HEK293 (cell line): Measurements from ENCODE around the gene DRD1.

Experiments used
- CTCF ChIA-PET: fragments of 350-600 bp; formaldehyde crosslinking; extraction: SDS; loops from one replicate; lab custom pipeline; 2021; ENCODE audit warnings: antibody characterized with exemption; lab: Yijun Ruan, JAX
- POLR2A ChIA-PET: fragments of 300-600 bp; formaldehyde crosslinking; extraction: SDS; loops from one replicate; lab custom pipeline; 2020; ENCODE audit warnings: antibody characterized with exemption, inconsistent platforms; lab: Yijun Ruan, JAX
- H3K27ac ChIP-seq: fragments of 200-500 bp; sonication (Bioruptor generic); 2 replicates; pipeline ENCODE4 v1.5.1; 2014; ENCODE audit warnings: low read depth, low read length, control low read depth, inconsistent platforms; ENCODE audit errors: extremely low read depth
- H3K36me3 ChIP-seq, 2 experiments: fragments of 200-500 bp in 1 of 2; sonication (Bioruptor generic) in 1 of 2; 1 replicate in 1 of 2; 2 replicates in 1 of 2; pipeline ENCODE4 v1.5.1; 2014 to 2017; ENCODE audit warnings: inconsistent platforms in 2 of 2, low read length in 2 of 2; ENCODE audit not compliant: control insufficient read depth in 2 of 2, insufficient read depth in 1 of 2
- H3K4me1 ChIP-seq: fragments of 200-500 bp; sonication (Bioruptor generic); 2 replicates; pipeline ENCODE4 v1.5.1; 2014; ENCODE audit warnings: mild to moderate bottlenecking, low read length, inconsistent platforms; ENCODE audit not compliant: control insufficient read depth, insufficient read depth
- H3K4me3 ChIP-seq: 2 replicates; pipeline ENCODE4 v1.5.1; 2011; ENCODE audit warnings: low read depth, mild to moderate bottlenecking, control low read depth, low read length, moderate library complexity
- H3K9me3 ChIP-seq: fragments of 200-500 bp; sonication (Bioruptor generic); 2 replicates; pipeline ENCODE4 v1.5.1; 2014; ENCODE audit warnings: low read depth, low read length, inconsistent platforms; ENCODE audit not compliant: control insufficient read depth, insufficient read depth
- GLI4 ChIP-seq: fragments of 450-650 bp; formaldehyde crosslinking; IDR thresholded peaks from 2 replicates; pipeline ENCODE4 v1.5.1; 2016; ENCODE audit warnings: missing biosample characterization, missing genetic modification characterization
- HOXC10 ChIP-seq: sonication (generic); formaldehyde crosslinking; IDR thresholded peaks from 2 replicates; pipeline ENCODE4 v1.8.1; 2023; ENCODE audit warnings: mild to moderate bottlenecking, missing genetic modification reagents
- KLF10 ChIP-seq: fragments of 450-650 bp; IDR thresholded peaks from 2 replicates; pipeline ENCODE4 v1.5.1; 2018; ENCODE audit warnings: missing biosample characterization, mild to moderate bottlenecking, missing genetic modification characterization
- PRDM1 ChIP-seq: fragments of 450-650 bp; formaldehyde crosslinking; IDR thresholded peaks from 2 replicates; pipeline ENCODE4; 2016; ENCODE audit warnings: missing biosample characterization, missing genetic modification characterization
- SCRT1 ChIP-seq: fragments of 450-650 bp; formaldehyde crosslinking; IDR thresholded peaks from 2 replicates; pipeline ENCODE4 v1.5.1; 2016; ENCODE audit warnings: missing biosample characterization, missing genetic modification characterization, borderline replicate concordance
- ZNF16 ChIP-seq: fragments of 450-650 bp; formaldehyde crosslinking; IDR thresholded peaks from 2 replicates; pipeline ENCODE4 v1.5.1; 2016; ENCODE audit warnings: low read depth, missing biosample characterization, missing genetic modification characterization
- ZNF23 ChIP-seq: fragments of 450-650 bp; formaldehyde crosslinking; IDR thresholded peaks from 2 replicates; pipeline ENCODE4 v1.5.1; 2016; ENCODE audit warnings: missing biosample characterization, missing genetic modification characterization, borderline replicate concordance
- ZNF292 ChIP-seq: fragments of 450-650 bp; formaldehyde crosslinking; IDR thresholded peaks from 2 replicates; pipeline ENCODE4 v1.5.1; 2016; ENCODE audit warnings: low read depth, missing biosample characterization, missing genetic modification characterization, borderline replicate concordance
- ZNF335 ChIP-seq: fragments of 450-650 bp; formaldehyde crosslinking; conservative IDR thresholded peaks from 2 replicates; pipeline ENCODE4 v1.5.1; 2016; ENCODE audit warnings: missing biosample characterization, missing genetic modification characterization
- ZNF391 ChIP-seq: fragments of 450-650 bp; formaldehyde crosslinking; IDR thresholded peaks from 2 replicates; pipeline ENCODE4 v1.5.1; 2016; ENCODE audit warnings: low read depth, missing biosample characterization, missing genetic modification characterization, borderline replicate concordance
- ZNF394 ChIP-seq: fragments of 450-650 bp; formaldehyde crosslinking; IDR thresholded peaks from 2 replicates; pipeline ENCODE4 v1.5.1; 2016; ENCODE audit warnings: missing biosample characterization, missing genetic modification characterization, mild to moderate bottlenecking, moderate library complexity, borderline replicate concordance
- ZNF596 ChIP-seq: fragments of 450-650 bp; IDR thresholded peaks from 2 replicates; pipeline ENCODE4 v1.5.0; 2018; ENCODE audit warnings: missing biosample characterization, mild to moderate bottlenecking, missing genetic modification characterization, moderate library complexity
- ZNF701 ChIP-seq: fragments of 450-650 bp; formaldehyde crosslinking; IDR thresholded peaks from 2 replicates; pipeline ENCODE4 v1.5.1; 2016; ENCODE audit warnings: missing biosample characterization, missing genetic modification characterization
- ZNF707 ChIP-seq: fragments of 450-650 bp; formaldehyde crosslinking; IDR thresholded peaks from 2 replicates; pipeline ENCODE4 v1.5.1; 2016; ENCODE audit warnings: missing biosample characterization, missing genetic modification characterization
- ZNF747 ChIP-seq: fragments of 450-650 bp; formaldehyde crosslinking; IDR thresholded peaks from 2 replicates; pipeline ENCODE4 v1.5.1; 2016; ENCODE audit warnings: missing biosample characterization, missing genetic modification characterization
- ZNF843 ChIP-seq: fragments of 450-650 bp; formaldehyde crosslinking; IDR thresholded peaks from 2 replicates; pipeline ENCODE4 v1.5.1; 2016; ENCODE audit warnings: missing biosample characterization, missing genetic modification characterization
- TF ChIP-seq, protein P1 (sequence below): fragments of 450-650 bp; formaldehyde crosslinking; IDR thresholded peaks from 2 replicates; pipeline ENCODE4 v1.5.1; 2016; ENCODE audit warnings: missing biosample characterization, missing genetic modification characterization, borderline replicate concordance
- TF ChIP-seq, protein P2 (sequence below): fragments of 450-650 bp; formaldehyde crosslinking; IDR thresholded peaks from 2 replicates; pipeline ENCODE4 v1.5.1; 2017; ENCODE audit warnings: missing biosample characterization, missing genetic modification characterization
- TF ChIP-seq, protein P3 (sequence below): fragments of 450-650 bp; formaldehyde crosslinking; IDR thresholded peaks from 2 replicates; pipeline ENCODE4 v1.5.1; 2017; ENCODE audit warnings: missing biosample characterization, missing genetic modification characterization
- TF ChIP-seq, protein P4 (sequence below): fragments of 450-650 bp; formaldehyde crosslinking; IDR thresholded peaks from 2 replicates; pipeline ENCODE4 v1.5.1; 2016; ENCODE audit warnings: missing biosample characterization, missing genetic modification characterization, borderline replicate concordance
- TF ChIP-seq, protein P5 (sequence below): fragments of 450-650 bp; formaldehyde crosslinking; IDR thresholded peaks from 2 replicates; pipeline ENCODE4 v1.5.1; 2017; ENCODE audit warnings: missing biosample characterization, mild to moderate bottlenecking, missing genetic modification characterization, moderate library complexity

DRD1 gene

DNA sequence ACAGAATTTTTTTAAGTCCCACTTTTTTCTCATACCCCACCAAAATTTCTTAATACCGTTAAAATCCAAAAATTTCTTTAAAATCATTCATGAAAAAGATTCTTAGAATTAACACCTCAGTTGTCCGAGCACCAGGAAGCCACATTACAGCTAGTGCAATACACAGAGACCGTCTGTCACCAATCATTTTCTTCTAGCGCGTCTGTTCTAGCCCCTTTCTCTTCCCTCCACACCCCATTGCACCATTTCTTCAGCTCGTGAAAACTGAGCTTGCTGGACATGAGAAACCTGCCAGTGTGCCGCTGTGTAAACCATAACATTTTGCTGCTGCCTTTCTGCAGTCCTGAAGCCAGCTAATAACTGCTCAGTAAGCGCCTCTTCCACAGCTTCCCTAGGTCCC lies 39.4 kb upstream of the DRD1 start:
- Histone ChIP-seq H3K36me3 (peaks cover 19 to 69% of the 10 kb centered on the region in 2 experiments), H3K4me1 (no peaks in the 10 kb centered on the region), H3K27ac (no peak overlapping the region), H3K4me3 (no peak overlapping the region), H3K9me3 (no peaks in the 10 kb centered on the region)
- ChIA-PET POLR2A (no interaction called here), CTCF (no interaction called here)
- TF ChIP-seq SCRT1: no peak
- no peak for TF ChIP-seq ZNF747 (tag by site-specific recombination)
- TF ChIP-seq ZNF701 (tag by site-specific recombination): no peak
- TF ChIP-seq, protein P1, sequence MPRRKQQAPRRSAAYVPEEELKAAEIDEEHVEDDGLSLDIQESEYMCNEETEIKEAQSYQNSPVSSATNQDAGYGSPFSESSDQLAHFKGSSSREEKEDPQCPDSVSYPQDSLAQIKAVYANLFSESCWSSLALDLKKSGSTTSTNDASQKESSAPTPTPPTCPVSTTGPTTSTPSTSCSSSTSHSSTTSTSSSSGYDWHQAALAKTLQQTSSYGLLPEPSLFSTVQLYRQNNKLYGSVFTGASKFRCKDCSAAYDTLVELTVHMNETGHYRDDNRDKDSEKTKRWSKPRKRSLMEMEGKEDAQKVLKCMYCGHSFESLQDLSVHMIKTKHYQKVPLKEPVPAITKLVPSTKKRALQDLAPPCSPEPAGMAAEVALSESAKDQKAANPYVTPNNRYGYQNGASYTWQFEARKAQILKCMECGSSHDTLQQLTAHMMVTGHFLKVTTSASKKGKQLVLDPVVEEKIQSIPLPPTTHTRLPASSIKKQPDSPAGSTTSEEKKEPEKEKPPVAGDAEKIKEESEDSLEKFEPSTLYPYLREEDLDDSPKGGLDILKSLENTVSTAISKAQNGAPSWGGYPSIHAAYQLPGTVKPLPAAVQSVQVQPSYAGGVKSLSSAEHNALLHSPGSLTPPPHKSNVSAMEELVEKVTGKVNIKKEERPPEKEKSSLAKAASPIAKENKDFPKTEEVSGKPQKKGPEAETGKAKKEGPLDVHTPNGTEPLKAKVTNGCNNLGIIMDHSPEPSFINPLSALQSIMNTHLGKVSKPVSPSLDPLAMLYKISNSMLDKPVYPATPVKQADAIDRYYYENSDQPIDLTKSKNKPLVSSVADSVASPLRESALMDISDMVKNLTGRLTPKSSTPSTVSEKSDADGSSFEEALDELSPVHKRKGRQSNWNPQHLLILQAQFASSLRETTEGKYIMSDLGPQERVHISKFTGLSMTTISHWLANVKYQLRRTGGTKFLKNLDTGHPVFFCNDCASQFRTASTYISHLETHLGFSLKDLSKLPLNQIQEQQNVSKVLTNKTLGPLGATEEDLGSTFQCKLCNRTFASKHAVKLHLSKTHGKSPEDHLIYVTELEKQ: no peak
- no peak for TF ChIP-seq HOXC10 (CRISPR knock-in tag)
- no peak for TF ChIP-seq PRDM1 (tag by site-specific recombination)
- no peak for TF ChIP-seq ZNF23 (tag by site-specific recombination)

DNA sequence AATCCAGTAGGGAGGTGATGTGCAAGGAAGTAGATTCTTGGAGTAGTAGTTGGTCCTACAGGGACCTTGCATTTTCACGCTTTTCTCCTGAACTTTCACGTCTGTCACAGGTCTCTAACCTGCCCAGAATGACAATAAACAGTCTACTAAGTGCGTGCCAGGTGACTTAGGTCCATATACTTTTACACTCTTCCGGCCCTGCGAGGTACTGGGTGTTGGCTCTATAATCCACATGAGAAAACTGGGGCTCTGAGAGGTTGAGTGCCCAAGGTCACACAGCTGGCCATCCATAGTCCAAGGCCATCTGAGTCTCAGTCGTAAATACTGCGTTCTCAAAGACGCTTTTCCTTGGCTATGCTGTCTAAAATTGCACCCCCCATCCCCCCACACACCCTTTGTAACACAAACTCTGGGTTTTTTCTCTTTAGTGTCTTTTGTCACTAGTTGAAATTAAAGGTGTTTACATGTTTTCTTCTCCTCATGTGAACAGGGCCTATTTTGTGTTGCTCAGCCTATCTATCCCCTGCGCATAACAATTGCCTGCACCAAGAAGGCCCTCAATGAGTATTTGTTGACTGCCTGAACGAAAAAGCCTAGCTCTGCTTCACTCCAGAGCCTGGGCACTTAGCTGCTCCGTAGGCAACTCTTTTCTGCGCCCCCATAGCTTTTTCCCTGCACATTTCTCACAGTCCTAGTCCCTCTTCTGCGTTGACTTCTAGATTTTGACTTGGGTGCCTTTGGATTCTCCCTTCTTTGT lies 35.3 kb upstream of the DRD1 start:
- H3K9me3 ChIP-seq: no peaks in the 10 kb centered on the region
- H3K36me3 ChIP-seq: peaks cover 5 to 38% of the 10 kb centered on the region in 2 experiments
- H3K4me3 ChIP-seq: peak overlapping the region; percentile 92
- no peaks in the 10 kb centered on the region for H3K4me1 ChIP-seq
- CTCF ChIA-PET: no interaction called here
- POLR2A ChIA-PET: no interaction called here
- peak overlapping the region; percentile 80 for H3K27ac ChIP-seq
- TF ChIP-seq KLF10: no peak
- 0 out of 2 replicates have a peak, but pooled peaks have one; percentile 31 for TF ChIP-seq ZNF391 (tag by site-specific recombination)
- TF ChIP-seq, protein P2, sequence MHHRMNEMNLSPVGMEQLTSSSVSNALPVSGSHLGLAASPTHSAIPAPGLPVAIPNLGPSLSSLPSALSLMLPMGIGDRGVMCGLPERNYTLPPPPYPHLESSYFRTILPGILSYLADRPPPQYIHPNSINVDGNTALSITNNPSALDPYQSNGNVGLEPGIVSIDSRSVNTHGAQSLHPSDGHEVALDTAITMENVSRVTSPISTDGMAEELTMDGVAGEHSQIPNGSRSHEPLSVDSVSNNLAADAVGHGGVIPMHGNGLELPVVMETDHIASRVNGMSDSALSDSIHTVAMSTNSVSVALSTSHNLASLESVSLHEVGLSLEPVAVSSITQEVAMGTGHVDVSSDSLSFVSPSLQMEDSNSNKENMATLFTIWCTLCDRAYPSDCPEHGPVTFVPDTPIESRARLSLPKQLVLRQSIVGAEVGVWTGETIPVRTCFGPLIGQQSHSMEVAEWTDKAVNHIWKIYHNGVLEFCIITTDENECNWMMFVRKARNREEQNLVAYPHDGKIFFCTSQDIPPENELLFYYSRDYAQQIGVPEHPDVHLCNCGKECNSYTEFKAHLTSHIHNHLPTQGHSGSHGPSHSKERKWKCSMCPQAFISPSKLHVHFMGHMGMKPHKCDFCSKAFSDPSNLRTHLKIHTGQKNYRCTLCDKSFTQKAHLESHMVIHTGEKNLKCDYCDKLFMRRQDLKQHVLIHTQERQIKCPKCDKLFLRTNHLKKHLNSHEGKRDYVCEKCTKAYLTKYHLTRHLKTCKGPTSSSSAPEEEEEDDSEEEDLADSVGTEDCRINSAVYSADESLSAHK (tag by site-specific recombination): no peak
- TF ChIP-seq GLI4: no peak
- no peak for TF ChIP-seq ZNF292 (tag by site-specific recombination)
- no peak for TF ChIP-seq ZNF596 (tag by site-specific recombination)
- TF ChIP-seq ZNF23 (tag by site-specific recombination): no peak
- TF ChIP-seq, protein P3, sequence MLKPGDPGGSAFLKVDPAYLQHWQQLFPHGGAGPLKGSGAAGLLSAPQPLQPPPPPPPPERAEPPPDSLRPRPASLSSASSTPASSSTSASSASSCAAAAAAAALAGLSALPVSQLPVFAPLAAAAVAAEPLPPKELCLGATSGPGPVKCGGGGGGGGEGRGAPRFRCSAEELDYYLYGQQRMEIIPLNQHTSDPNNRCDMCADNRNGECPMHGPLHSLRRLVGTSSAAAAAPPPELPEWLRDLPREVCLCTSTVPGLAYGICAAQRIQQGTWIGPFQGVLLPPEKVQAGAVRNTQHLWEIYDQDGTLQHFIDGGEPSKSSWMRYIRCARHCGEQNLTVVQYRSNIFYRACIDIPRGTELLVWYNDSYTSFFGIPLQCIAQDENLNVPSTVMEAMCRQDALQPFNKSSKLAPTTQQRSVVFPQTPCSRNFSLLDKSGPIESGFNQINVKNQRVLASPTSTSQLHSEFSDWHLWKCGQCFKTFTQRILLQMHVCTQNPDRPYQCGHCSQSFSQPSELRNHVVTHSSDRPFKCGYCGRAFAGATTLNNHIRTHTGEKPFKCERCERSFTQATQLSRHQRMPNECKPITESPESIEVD (tag by site-specific recombination): no peak
- TF ChIP-seq, protein P4, sequence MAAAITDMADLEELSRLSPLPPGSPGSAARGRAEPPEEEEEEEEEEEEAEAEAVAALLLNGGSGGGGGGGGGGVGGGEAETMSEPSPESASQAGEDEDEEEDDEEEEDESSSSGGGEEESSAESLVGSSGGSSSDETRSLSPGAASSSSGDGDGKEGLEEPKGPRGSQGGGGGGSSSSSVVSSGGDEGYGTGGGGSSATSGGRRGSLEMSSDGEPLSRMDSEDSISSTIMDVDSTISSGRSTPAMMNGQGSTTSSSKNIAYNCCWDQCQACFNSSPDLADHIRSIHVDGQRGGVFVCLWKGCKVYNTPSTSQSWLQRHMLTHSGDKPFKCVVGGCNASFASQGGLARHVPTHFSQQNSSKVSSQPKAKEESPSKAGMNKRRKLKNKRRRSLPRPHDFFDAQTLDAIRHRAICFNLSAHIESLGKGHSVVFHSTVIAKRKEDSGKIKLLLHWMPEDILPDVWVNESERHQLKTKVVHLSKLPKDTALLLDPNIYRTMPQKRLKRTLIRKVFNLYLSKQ (tag by site-specific recombination): no peak
- TF ChIP-seq ZNF707 (tag by site-specific recombination): no peak
- no peak for TF ChIP-seq ZNF16 (tag by site-specific recombination)
- TF ChIP-seq ZNF335 (tag by site-specific recombination): peak; percentile 73
- TF ChIP-seq ZNF701 (tag by site-specific recombination): no peak
- TF ChIP-seq, protein P5, sequence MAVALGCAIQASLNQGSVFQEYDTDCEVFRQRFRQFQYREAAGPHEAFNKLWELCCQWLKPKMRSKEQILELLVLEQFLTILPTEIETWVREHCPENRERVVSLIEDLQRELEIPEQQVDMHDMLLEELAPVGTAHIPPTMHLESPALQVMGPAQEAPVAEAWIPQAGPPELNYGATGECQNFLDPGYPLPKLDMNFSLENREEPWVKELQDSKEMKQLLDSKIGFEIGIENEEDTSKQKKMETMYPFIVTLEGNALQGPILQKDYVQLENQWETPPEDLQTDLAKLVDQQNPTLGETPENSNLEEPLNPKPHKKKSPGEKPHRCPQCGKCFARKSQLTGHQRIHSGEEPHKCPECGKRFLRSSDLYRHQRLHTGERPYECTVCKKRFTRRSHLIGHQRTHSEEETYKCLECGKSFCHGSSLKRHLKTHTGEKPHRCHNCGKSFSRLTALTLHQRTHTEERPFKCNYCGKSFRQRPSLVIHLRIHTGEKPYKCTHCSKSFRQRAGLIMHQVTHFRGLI (tag by site-specific recombination): no peak
- no peak for TF ChIP-seq ZNF394 (tag by site-specific recombination)
- TF ChIP-seq ZNF843 (tag by site-specific recombination): 0 out of 2 replicates have a peak, but pooled peaks have one; percentile 4
- TF ChIP-seq, all 188 proteins: peak for 3
